Heart left ventricle (tissue), 16 donors: ENCODE results near the gene PRSS50. TPM values are rescaled to one million over a fixed set of nuclear protein-coding genes. Genes with fewer than 3 reads are reported as not detected.
"Not testable (repeated sequence)": the region's sequence is repeated elsewhere in the genome, so short reads cannot be mapped to it uniquely, and the experiment has no call there.

Experiments
- ATAC-seq, 4 donors: fragments of 200-7000 bp; cut with Tn5 transposase; one replicate each; pipeline ENCODE4 v1.9.1; 2020 to 2022; ENCODE audit warnings: moderate library complexity in 4 of 4, mild to moderate bottlenecking in 3 of 4, moderate number of reproducible peaks in 1 of 4
- DNase-seq, 5 donors: peaks; one replicate each; pipeline ENCODE4 v3.0.0-alpha.2; 2020
- H3K27ac ChIP-seq, 12 donors: fragments of 200-600 bp; sonication (generic) in 4 of 12; one replicate each; pipeline versions ENCODE4 v1.5.0 to v1.8.0; 2016 to 2022; ENCODE audit warnings: mild to moderate bottlenecking in 2 of 12
- H3K27me3 ChIP-seq, 9 donors: fragments of 200-600 bp; sonication (generic) in 2 of 9; one replicate each; pipeline versions ENCODE4 v1.5.1 to v1.8.0; 2016 to 2022; ENCODE audit warnings: mild to moderate bottlenecking in 3 of 9
- H3K36me3 ChIP-seq, 9 donors: fragments of 200-600 bp; sonication (generic) in 2 of 9; one replicate each; pipeline versions ENCODE4 v1.5.0 to v1.8.0; 2018 to 2022; ENCODE audit warnings: mild to moderate bottlenecking in 2 of 9
- H3K4me1 ChIP-seq, 12 donors: fragments of 200-600 bp; sonication (generic) in 4 of 12; one replicate each; pipeline versions ENCODE4 v1.5.0 to v1.8.0; 2016 to 2022; ENCODE audit warnings: mild to moderate bottlenecking in 3 of 12
- H3K4me3 ChIP-seq, 12 donors: fragments of 200-600 bp; sonication (generic) in 4 of 12; one replicate each; pipeline versions ENCODE4 v1.5.0 to v1.8.0; 2017 to 2022; ENCODE audit warnings: mild to moderate bottlenecking in 9 of 12, moderate library complexity in 4 of 12
- H3K9me3 ChIP-seq, 12 donors: fragments of 200-600 bp; sonication (generic) in 4 of 12; one replicate each; pipeline versions ENCODE4 v1.5.0 to v1.8.0; 2016 to 2022; ENCODE audit warnings: mild to moderate bottlenecking in 1 of 12
- CTCF ChIP-seq, 12 donors: fragments of 200-600 bp; sonication (generic) in 4 of 12; IDR thresholded peaks; one replicate each; pipeline versions ENCODE4 v1.5.0 to v1.8.0; 2018 to 2022; ENCODE audit warnings: antibody characterized with exemption in 12 of 12, mild to moderate bottlenecking in 5 of 12
- POLR2A ChIP-seq, 2 donors: fragments of 450-650 bp; IDR thresholded peaks; one replicate each; pipeline ENCODE4 v1.6.1; 2017; ENCODE audit warnings: antibody characterized with exemption in 2 of 2, mild to moderate bottlenecking in 2 of 2, moderate library complexity in 2 of 2
- WGBS, 4 donors: extraction: QIAGEN DNeasy Blood & Tissue Kit in 2 of 4; methylation state at CpG; one replicate each; pipeline versions ENCODE4 v1.1.5 to v1.1.7; 2013 to 2018; 5-methylcytosine and 5-hydroxymethylcytosine counted together
- intact Hi-C, 10 donors: fragments of 100-400 bp; cut with DNase I; formaldehyde crosslinking; loops; one replicate each; pipeline versions ENCODE4 v1.11.1 to v1.14.2; 2022
- polyA plus RNA-seq, 2 donors: library from polyadenylated mRNA; stranded (reverse); fragments of 200-250 nt; gene quantifications; one replicate each; pipeline ENCODE4 v1.2.3, GENCODE V29; 2013
- total RNA-seq, 9 donors: library from RNA; depleted of rRNA in 2 of 9; stranded (reverse); fragments of >200 nt in 2 of 9; fragmentation: NEBNext Ultra II Directional in 3 of 9; extraction: Animal tissue kit (Norgen Biotek cat#: 25700) in 3 of 9; gene quantifications; one replicate each; pipeline versions ENCODE4 v1.1.0 to v1.2.4, GENCODE V29; 2016 to 2023
- donor health status: ischemic (EF 13 %, LVEDD 7.1; RV severe dilation, severe dysfunction).
- donor health status: healthy with polysubstance abuse.
- donor health status: DM: no; HTN: yes; CAD: no.
- donor health status: DM: no; HTN: no; CAD: no.
- donor health status: ischemic (EF 25% LVEDD 6.9; RV normal size, moderate dysfunction).
- donor health status: ischemic (EF 25% LVEDD 5.7; RV mildly dilated, moderate dysfunction).
- donor health status: healthy.
- donor health status: DM: yes; HTN: yes; CAD: no.
- donor health status: ischemic (EF 35%, LVEDD 5.7; RV mildly dilated, moderate dysfunction).
- donor health status: nonischemic (EF 11% LVEDD 7.7; RV severe dilation, severe dysfunction).
- donor health status: DM: yes; HTN: yes; CAD: no.
- donor health status: PGD.
- donor health status: ischemic (EF 29% LVEDD 5.4; RV normal size, mild dysfunction).
- donor health status: nonischemic (EF 23%, LVEDD 6.1; RV moderate dilation, normal function).

Gene PRSS50
- total and polyA plus RNA-seq, 11 donors: 0.06 to 0.65 (median 0.35) TPM; not detected in 2

- no peaks in the 10 kb centered on the region for H3K27me3 ChIP-seq
- H3K9me3 ChIP-seq: no peaks in the 10 kb centered on the region
- 78 to 83% (median 81%) methylated on average over 12 of the region's 12 CpGs for WGBS, 4 donors
Measured at GRCh38 chr3:46742992-46743585, 25.4 kb upstream of the PRSS50 start.

GRCh38 chr3:46739565-46739964 lies 21.9 kb upstream of the PRSS50 start:
- WGBS, 4 donors: 93 to 96% (median 94%) methylated on average over 3 of the region's 3 CpGs

More at GRCh38 chr3:46742992-46743585, 25.4 kb upstream of the PRSS50 start:
- Histone ChIP-seq H3K4me3 (no peak overlapping the region), H3K27ac (no peak overlapping the region), H3K4me1 (no peaks in the 10 kb centered on the region), H3K36me3 (no peaks in the 10 kb centered on the region)
- no peak for DNase-seq
- ATAC-seq: peak in 1 of 4 donors; percentile 45
- TF ChIP-seq CTCF (IDR thresholded peaks at IDR 0.05): no peak
- TF ChIP-seq POLR2A (IDR thresholded peaks at IDR 0.05): no peak
- intact Hi-C loops: no loop called here

GRCh38 chr3:46737329-46737731 lies 19.7 kb upstream of the PRSS50 start:
- Histone ChIP-seq H3K36me3 (no peaks in the 10 kb centered on the region), H3K4me3 (no peak overlapping the region), H3K27ac (no peak overlapping the region), H3K27me3 (peaks cover 0 to 6% (median 0%) of the 10 kb centered on the region in 9 donors), H3K9me3 (no peaks in the 10 kb centered on the region), H3K4me1 (no peaks in the 10 kb centered on the region)
- ATAC-seq (peak; percentile 34 to 79 (median 56)), DNase-seq (no peak)
- TF ChIP-seq POLR2A (IDR thresholded peaks at IDR 0.05): no peak
- no peak for TF ChIP-seq CTCF (IDR thresholded peaks at IDR 0.05)
- 29 to 44% (median 38%) methylated on average over 4 of the region's 4 CpGs for WGBS, 4 donors
- intact Hi-C loops: no loop called here

More at GRCh38 chr3:46739565-46739964, 21.9 kb upstream of the PRSS50 start:
- H3K36me3 ChIP-seq, H3K4me3 ChIP-seq, ATAC-seq, H3K27me3 ChIP-seq, H3K4me1 ChIP-seq, H3K27ac ChIP-seq, H3K9me3 ChIP-seq, intact Hi-C loops, DNase-seq: not testable (repeated sequence)

- no peak overlapping the region for H3K27ac ChIP-seq
- no peaks in the 10 kb centered on the region for H3K9me3 ChIP-seq
- no peak overlapping the region for H3K4me3 ChIP-seq
- H3K36me3 ChIP-seq: no peaks in the 10 kb centered on the region
- no peaks in the 10 kb centered on the region for H3K4me1 ChIP-seq
- WGBS, 4 donors: 82 to 85% (median 84%) methylated on average over 18 to 20 of the region's 20 CpGs
- no peak for TF ChIP-seq POLR2A (IDR thresholded peaks at IDR 0.05)
- no peak for TF ChIP-seq CTCF (IDR thresholded peaks at IDR 0.05)
- peak in 2 of 4 donors; percentile 13 to 44 for ATAC-seq
- no peak for DNase-seq
- peaks cover 0 to 6% (median 0%) of the 10 kb centered on the region in 9 donors for H3K27me3 ChIP-seq
- intact Hi-C loops: no loop called here
Measured at GRCh38 chr3:46736006-46736872, 18.6 kb upstream of the PRSS50 start.
